NCI-H146 treated with DMSO at 0.1 percent for 48 hours (cell line): ENCODE measurements around the gene KIF13A.
"Not testable (repeated sequence)": the region's sequence is repeated elsewhere in the genome, so short reads cannot be mapped to it uniquely, and the experiment has no call there.

Source experiments
- DNase-seq: peaks from one replicate; lab custom pipeline; 2025; ENCODE audit not compliant: unreplicated experiment; lab: John Stamatoyannopoulos, UW

KIF13A gene

GRCh38 chr6:17812311-17812710 lies 175.1 kb downstream of the KIF13A start:
- no peak for DNase-seq

GRCh38 chr6:17808609-17809008 lies 178.8 kb downstream of the KIF13A start:
- DNase-seq, result no peak

DNA sequence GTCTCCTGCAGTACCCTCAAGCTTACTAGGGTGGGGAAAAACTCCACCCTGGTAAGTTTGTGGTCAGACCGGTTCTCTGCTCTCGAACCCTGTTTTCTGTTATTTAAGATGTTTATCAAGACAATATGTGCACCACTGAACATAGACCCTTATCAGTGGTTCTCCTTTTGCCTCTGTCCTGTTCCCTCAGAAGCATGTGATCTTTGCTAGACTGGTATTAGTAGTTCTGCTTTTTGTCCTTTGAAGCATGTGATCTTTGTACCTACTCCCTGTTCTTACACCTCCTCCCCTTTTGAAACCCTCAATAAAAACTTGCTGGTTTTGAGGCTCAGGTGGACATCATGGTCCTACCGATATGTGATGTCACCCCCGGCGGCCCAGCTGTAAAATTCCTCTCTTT lies 180.0 kb downstream of the KIF13A start:
- DNase-seq, result not testable (repeated sequence)

DNA sequence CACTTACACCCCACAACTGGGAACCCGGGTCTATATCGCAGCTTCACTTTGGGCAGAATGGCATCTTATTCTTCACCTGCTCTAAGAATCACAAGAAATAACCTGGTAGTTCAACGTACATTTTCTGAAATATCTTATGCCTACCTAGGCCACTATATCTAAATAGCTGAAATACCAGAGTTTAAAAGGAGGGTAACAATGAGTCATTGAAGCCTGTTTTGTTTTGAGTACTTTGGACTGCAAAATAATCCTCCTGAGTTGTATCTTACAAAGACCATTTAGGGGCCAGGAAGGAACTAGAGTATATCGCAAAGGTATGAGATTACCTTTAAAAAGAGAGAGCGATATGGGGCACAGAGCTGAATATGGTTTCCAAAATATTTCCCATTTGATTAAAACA lies 184.0 kb downstream of the KIF13A start:
- no peak for DNase-seq

DNA sequence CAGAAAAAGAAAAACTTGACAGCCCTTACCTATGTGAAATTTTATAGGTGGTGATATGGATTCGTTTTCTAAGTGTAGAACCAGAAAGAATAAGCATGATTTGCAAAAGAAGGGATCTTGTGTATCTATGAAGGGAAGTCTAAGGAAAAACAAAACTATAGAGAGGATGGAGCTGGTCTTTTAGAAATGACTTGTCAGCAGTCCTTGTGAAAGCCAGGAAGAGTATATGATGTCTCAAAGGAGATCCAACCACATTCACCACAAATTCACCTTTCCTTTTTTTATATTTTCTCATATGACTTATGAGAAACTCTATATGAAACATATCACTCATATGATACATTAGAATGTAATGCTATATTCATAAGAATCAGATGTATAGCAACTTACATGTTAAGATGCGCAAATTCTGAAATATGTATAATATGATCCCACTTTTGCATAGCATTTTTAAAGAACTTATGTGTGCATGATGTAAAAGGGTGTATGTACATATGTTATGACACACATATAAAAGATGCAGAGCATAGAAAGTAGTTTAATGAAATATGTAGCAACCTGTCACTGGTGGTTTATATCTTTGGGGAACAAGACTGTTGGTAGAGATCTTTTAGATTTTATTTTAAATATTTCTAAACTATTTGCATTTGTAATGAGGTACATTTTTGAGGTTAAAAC lies 188.8 kb downstream of the KIF13A start:
- DNase-seq, result no peak

- no peak for DNase-seq
These were observed 196.9 kb downstream of the KIF13A start for GRCh38 chr6:17790489-17790888.

- no peak for DNase-seq
These were observed 202.2 kb downstream of the KIF13A start for GRCh38 chr6:17785094-17785787.

DNA sequence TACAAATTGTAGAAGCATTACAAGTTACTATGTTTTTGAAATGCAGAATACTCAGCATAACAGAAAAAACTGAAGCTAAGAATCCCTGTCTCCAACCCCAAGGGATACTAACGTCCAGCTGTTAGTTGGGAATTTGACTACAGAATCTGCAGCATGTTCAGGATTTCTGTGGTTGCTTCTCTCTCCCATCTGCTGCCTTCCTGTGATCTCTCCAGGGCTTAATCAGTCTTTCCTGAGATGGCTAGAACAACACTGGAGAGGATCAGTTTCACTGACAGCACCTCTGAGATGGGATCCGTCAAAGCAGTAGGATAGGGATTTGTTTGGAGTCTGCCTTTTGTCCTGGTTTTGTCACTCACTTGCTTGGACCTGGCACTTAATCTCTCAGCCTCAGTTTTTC lies 207.4 kb downstream of the KIF13A start:
- DNase-seq, result no peak

DNA sequence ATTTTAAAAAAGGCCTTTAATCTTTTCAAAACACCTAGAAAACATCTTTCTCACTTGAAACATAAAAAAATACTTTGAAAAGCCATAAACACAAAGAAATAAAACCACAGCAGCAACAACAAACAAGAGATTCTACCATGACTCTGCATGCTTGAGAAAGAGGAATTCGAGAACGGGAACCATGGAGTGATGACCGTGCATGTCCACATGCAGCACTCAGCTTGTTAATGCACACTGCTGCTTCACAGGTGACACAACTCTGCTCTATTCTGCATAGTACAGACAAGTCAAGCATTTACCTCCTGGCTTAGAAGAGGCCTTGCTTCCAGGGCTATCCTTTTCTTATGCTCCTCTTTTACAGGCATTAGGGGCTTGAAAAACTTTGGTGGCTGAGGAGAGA lies 215.8 kb downstream of the KIF13A start:
- no peak for DNase-seq

DNA sequence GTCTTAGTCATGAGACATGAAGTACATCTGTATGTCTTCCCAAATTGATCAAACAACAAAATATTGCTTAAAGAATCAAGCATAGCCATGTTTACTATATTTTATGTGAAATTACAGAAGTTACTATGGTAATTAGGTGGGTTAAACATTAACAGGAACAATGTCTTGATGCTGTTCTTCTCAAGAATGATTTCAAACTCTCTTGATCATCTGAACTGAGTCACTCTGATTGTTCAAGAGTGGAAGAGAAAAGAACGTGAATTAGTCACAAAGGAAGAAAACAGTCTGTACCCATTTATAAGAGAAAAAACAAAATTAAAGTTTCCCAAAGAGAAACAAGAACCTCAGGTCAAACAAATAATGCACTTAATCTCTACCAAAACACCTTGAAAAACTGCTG lies 218.6 kb downstream of the KIF13A start:
- DNase-seq, result no peak

GRCh38 chr6:17768388-17768787 lies 219.0 kb downstream of the KIF13A start:
- DNase-seq, result no peak

DNA sequence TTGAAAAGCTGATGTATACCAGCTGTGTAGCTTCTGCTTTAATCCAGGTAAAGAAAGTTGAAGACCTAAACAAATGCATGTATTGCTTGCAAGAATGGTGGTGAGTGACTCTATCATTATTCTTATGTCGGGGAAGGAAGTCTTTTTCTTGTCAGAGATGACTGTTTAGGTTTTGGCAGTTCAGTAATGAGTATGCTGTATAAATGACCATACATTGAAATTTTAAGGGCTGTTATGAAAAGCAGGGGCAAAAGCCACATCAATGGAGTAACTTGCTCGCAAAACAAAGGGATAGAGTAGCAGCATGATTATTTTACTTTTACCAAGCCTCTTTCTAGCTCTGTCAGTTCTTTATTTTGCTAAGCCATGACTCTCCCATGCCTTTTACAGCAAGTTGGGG lies 224.8 kb downstream of the KIF13A start:
- DNase-seq, result no peak

- DNase-seq, result no peak
These were observed 229.3 kb downstream of the KIF13A start for GRCh38 chr6:17758119-17758518.

GRCh38 chr6:17754254-17754653 lies 233.2 kb downstream of the KIF13A start:
- no peak for DNase-seq

- DNase-seq, result not testable (repeated sequence)
These were observed 242.1 kb downstream of the KIF13A start for GRCh38 chr6:17745324-17745723.

DNA sequence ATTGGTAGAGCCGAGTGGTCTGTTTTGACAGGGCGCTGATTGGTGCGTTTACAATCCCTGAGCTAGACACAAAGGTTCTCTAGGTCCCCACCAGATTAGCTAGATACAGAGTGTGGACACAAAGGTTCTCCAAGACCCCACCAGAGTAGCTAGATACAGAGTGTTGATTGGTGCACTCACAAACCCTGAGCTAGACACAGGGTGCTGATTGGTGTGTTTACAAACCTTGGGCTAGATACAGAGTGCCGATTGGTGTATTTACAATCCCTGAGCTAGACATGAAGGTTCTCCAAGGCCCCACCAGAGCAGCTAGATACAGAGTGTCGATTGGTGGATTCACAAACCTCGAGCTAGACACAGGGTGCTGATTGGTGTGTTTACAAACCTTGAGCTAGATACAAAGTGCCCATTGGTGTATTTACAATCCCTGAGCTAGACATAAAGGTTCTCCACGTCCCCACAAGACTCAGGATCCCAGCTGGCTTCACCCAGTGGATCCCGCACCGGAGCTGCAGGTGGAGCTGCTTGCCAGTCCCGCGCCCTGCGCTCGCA lies 242.6 kb downstream of the KIF13A start:
- not testable (repeated sequence) for DNase-seq

DNA sequence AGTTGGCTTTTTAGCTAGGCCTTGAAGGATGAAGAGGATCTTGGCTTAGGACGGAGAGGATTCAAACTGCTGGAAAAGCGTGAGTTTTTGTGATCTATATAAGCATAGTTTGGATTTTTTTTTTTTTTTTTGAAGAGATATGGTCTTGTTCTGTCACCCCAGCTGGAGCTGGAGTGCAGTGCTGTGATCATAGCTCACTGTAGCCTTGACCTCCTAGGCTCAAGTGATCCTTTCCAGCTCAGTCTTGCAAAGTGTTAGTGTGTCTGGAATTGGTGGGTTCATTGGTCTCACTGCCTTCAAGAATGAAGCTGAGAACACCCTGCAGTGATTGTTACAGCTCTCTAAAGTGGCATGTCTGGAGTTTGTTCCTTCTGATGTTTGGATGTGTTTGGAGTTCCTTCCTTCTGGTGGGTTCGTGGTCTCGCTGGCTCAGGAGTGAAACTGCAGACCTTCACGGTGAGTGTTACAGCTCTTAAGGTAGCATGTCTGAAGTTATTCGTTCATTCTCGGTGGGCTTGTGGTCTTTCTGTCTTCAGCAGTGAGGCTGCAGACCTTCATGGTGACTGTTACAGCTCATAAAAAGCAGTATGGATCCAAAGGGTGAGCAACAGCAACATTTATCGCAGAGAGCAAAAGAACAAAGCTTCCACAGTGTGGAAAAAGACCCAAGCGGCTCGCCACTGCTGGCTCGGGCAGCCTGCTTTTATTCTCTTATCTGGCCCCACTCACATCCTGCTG lies 243.2 kb downstream of the KIF13A start:
- no peak for DNase-seq

DNA sequence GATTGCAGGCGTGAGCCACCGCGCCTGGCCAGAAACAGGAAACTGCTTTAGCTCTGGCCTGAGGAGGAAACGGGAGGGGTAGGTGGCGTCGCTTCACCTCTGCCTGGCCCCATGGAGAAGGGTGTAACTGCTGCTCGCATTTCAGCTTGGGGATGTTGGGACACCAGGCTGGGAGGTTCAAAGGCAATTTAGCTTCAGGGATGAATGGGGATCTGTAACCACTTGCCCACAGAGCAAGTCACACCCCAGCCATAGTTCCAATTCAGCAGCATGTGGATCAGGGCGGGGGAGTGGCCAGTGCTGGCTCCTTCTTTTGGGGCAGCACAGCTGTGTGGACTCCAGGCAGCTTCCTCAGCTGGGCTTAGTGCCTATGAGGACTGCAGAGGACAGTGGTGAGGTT lies 245.9 kb downstream of the KIF13A start:
- DNase-seq, result no peak

GRCh38 chr6:17740559-17741220 lies 246.7 kb downstream of the KIF13A start:
- DNase-seq, result no peak

GRCh38 chr6:17737704-17738252 lies 249.7 kb downstream of the KIF13A start:
- DNase-seq, result no peak

GRCh38 chr6:17735311-17735710 lies 252.1 kb downstream of the KIF13A start:
- DNase-seq, result not testable (repeated sequence)
